ENCODE data around the gene UBASH3A.

Gene UBASH3A

GRCh38 chr21:42468491-42469131 is 64.9 kb downstream of the UBASH3A start:
- TF ChIP-seq CTCF (IDR thresholded peaks at IDR 0.05), result no peak

- TF ChIP-seq CTCF (IDR thresholded peaks at IDR 0.05), result no peak
These were observed 65.6 kb downstream of the UBASH3A start for GRCh38 chr21:42469272-42469671.

- no peak for TF ChIP-seq CTCF (IDR thresholded peaks at IDR 0.05)
These were observed 67.5 kb downstream of the UBASH3A start for GRCh38 chr21:42471206-42471605.

- TF ChIP-seq CTCF (IDR thresholded peaks at IDR 0.05), result no peak
These were observed 68.1 kb downstream of the UBASH3A start for GRCh38 chr21:42471716-42472330.

- TF ChIP-seq CTCF (IDR thresholded peaks at IDR 0.05), result no peak
These were observed 68.8 kb downstream of the UBASH3A start for GRCh38 chr21:42472521-42472920.

GRCh38 chr21:42473498-42474042 is 69.9 kb downstream of the UBASH3A start:
- TF ChIP-seq CTCF (IDR thresholded peaks at IDR 0.05), result no peak

GRCh38 chr21:42474043-42474831 is 70.5 kb downstream of the UBASH3A start:
- no peak for TF ChIP-seq CTCF (IDR thresholded peaks at IDR 0.05)
